ENCODE measurements around the gene CCDC3.
"Not testable (repeated sequence)": the region's sequence is repeated elsewhere in the genome, so short reads cannot be mapped to it uniquely, and the experiment has no call there.

Gene CCDC3

DNA sequence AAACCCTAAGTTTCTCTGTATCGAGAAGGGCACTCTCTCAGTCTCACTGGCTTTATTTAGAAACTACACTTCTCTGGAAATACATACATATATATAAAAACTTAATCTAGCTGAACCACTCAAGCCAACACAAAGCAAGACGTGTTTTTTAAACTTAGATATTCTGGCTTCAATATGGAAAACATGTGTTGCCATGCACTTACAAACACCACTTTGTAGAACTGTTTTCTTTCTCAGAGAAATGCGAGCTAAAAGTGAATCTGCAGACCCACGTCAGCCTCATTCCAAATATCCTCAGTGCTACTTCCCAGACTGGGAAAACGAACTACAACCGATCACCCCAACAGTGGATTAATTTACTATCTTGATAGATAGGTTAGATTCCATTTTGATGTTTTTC, 1.7 kb downstream of the CCDC3 start:
- DNase-seq = no peak

DNA sequence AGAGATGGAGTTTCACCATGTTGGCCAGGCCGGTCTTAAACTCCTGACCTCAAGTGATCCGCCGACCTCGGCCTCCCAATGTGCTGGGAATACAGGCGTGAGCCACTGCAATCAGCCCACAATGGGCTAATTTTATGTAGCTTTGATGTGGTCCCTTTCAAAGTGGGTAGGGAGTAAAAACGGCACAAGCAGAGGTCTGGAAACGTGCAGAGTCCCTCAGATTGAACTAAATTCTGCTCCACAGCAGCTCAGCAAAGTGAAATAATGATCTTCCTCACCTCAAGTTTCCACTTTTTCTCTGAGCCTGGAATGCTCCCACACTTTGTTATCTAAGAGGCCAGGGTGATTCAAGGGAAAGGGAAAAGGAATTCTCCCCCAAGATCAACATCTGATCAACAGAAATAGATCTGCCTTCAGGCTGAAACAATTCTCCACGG, 6.1 kb downstream of the CCDC3 start:
- no peak for DNase-seq

DNA sequence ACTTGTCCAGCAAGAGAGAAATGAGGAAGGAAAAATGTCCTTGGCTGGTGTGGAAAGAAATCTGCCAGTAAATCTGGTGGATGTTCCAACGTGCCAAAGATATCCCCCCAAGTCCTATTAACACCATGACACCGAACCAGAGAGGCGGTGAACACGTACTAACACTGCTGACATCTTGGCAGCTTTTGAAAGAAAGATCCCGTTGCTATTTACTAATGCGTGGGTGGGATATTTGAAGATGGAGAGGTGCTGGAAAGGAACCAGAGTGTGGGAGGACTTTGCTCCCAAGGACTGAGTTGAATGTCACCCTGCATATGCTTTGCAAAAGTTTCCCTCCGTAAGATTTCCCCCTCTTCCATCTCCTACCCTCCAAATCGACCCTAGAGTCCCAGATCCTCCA, 7.9 kb downstream of the CCDC3 start:
- DNase-seq = no peak

DNA sequence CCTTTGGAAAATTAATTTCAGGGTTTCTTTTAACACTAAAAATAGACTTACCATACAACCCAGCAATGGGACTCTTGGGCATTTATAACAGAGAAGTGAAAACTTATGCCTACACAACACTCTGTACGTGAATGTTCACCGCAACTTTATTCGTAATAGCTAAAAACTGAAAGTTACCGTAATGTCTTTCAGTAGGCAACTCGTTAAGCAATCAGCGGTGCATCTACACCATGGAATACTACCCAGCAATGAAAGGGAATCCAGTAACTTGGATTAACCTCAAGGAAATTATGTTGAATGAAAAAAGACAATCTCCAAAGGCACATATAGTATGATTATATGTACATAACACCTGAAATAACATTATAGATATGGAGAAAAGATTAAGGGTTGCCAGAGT, 16.2 kb downstream of the CCDC3 start:
- DNase-seq = no peak

DNA sequence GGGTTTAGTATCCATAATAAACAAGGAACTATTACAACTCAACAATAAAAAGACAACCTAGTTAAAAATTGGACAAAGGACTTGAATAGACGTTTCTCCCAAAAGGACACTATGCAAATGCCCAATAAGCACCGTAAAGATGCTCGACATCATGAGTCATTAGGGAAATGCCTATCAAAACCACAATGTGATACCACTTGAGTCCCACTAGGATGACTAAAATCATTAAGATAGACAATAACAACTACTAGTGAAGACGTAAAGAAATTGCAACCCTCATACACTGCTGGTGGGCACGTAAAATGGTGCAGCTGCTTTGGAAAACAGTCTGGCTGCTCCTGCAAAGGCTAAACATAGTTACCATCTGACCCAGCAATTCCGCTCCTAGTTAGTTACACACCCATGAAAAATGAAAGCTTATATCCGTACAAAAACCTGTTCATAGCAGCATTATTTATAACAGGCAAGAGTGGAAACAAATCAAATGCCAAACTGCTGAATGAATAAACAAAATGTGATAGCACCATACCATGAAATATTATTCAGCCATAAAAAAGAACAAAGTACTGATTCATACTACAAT, 17.3 kb downstream of the CCDC3 start:
- no peak for DNase-seq

DNA sequence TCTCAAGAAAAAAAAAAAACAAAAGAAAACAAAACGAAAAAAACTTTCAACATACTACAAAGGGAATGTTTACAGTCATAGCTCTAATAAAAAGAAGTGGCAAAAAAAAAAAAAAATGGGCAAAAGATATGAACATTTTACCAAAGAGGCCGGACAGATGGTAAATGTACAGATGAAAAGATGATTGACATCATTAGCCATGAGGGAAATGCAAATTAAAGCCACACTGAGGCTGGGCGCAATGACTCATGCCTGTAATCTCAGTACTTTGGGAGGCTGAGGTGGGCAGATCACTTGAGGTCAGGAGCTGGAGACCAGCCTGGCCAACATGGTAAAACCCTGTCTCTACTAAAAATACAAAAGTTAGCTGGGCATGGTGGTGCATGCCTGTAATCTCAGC, 17.9 kb downstream of the CCDC3 start:
- not testable (repeated sequence) for DNase-seq

DNA sequence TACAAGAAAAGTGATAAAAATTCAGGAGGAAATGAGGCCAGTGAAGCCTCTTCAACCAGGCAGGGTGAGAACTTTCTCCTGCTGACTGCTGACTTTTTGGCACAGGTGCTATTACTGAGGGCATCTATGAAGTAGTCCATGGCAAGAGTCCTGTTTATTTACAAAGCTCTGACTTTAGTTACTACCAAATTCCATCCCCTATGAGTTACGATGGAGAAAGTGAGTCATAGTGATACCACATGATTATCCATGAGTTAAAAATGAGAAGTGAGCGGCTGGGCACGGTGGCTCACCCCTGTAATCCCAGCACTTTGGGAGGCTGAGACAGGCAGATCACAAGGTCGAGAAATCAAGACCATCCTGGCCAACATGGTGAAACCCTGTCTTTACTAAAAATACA, 19.9 kb downstream of the CCDC3 start:
- no peak for DNase-seq

DNA sequence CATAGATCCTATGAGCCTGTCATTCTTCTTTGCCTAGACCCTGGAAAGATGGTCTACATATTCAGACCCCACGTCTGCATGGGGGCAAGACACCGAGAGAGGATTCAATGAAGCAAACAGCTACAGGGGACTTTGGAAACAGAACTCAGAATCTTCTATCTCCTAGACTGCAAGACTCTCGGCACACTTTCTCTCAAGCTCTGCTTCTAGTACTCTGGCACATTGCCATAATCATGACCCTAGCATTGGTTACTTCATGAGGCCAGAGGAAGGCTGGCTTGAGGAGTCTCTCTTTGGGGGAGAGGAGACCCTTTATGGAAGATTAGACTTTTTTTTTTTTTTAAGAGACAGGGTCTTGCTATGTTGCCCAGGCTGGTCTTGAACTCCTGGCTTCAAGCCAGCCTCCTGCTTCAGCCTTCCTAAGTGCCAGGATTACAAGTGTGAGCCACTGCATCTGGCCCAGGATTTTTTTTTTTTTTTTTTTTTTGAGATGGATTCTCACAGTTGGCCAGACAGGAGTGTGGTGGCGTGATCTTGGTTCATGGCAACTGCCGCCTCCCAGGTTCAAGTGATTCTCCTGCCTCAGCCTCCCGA, 20.7 kb downstream of the CCDC3 start:
- no peak for DNase-seq

DNA sequence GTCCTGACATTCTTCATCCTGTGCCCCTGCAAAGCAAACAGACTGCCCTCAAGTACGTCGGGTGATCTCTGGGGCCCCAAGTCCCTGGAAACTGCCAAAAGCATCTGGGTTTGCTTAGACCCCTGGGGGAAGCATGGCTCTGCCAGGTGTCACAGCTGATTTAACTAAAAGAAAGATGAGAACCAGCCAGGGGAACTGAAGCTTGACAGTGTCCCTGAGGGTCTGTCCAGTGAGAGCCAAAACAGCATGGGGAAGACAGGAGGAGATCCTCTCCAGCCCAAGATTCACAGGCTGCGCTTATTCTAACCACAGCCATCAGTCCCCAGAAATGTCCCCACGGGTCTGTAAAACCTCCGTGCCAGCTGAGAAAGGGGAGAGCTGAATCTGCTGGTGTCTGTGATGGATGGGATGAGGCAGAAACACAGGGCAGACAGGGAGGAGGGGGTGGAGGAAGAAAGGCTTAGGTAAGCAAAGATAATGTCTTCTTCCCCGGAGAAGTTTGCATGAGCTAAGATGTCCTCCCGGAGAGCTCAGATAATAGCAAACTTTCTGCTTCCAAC, 21.3 kb downstream of the CCDC3 start:
- DNase-seq = no peak

DNA sequence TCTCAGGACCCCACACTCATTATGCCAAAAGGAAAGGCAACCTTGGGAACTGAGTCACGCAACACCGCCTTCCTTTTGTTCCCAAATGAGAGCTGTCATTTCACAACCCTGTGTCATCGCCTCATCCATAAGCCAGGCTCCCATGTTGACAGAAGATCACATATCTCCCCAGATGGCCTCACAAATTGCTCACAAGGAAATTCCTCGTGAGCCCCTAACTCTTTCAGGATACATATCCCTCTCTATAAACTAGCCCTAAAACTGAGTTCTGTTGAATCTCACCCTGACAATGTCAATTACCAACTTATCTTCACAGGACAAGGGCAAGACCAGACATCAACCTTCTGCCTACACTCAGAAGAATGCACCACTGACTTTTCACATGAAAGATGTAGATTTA, 22.6 kb downstream of the CCDC3 start:
- DNase-seq = no peak

DNA sequence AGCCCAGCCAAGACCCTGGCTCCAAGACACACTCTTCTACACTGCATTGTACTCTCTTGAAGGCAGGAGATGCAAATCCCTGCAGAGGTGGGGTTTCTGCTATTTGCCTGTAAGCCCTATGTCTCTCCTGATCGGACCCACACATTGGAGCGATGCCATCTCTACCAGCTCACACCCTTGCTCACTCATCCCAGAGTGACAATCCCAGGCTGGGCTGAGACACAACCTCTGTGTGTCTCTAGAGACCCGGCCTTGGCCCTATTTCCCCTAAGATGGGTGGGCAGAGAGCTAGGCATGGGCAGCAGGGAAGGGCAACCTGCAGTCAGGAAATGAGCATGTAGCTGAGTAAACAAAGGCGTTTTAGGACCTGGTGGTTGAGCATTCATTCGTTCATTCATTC, 25.6 kb downstream of the CCDC3 start:
- no peak for DNase-seq

DNA sequence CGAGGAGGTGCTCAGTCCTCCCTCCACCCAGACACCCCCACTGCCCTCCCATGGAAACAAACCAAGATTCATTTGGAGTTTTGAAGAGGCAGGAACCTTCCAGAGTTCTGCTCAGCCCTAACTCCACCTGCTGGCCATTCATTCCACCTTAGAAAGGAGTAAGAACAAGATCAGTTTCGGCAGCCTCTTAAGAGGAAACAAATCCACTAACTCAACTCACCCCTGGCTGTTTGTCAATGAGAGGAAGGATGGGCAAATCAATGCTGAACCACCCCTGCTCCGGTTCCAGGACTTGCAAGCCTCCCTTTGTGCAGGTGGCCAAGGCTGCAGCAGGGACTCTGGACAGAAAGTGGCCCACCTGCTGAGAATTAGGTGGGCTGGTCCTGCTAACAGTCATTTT, 26.2 kb downstream of the CCDC3 start:
- no peak for DNase-seq

DNA sequence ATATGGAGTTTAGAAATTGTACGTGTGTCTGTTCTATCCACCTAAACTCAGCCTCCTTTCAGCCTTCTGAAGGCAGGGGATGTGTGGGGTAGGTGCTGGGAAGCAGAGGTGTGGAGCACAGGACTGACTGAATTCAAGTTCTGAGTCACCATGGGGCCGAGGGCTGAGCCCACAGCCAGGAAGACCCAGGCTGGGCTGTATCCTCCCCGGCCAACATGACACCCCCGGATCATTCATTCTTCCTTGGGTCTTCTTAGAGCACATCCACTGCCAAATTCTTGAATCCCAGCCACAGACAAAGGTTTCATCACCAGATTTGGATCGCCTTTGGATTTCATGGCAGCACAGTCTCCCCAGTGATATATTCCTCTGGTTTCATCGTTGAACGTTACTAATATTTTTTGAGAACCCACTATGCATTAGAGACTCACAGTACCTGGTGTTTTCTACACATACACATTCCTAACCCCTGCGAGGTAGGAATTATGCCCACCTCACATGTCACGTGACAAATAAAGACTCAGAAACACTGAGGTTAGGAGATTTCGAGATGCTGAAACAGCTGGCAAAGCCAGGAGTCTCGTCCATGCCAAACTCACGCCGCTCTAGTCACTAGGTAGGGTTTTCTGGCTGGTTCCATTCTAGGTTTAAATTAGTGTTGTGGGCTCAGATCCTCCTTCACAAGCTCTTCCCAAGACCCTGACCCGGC, 26.9 kb downstream of the CCDC3 start:
- no peak for DNase-seq

DNA sequence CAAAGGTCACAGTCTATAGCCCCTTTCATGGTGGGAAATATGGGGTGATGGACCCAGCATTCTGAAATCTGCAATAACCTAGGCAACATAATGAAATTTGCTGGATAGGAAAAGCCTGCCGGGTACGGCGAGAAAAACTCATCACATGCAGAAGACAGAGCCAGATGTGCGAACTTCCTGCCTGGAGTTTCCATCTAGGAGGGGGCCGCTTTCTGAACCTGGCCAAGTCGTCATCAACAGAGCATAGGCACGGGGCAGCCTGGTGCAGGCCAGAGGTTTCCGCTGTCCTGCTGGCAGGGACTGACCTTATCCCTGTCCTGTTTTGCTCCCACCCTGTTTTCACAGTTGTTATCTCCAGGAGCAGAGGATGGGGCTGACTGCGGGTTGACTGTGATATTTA, 27.4 kb downstream of the CCDC3 start:
- DNase-seq = no peak

DNA sequence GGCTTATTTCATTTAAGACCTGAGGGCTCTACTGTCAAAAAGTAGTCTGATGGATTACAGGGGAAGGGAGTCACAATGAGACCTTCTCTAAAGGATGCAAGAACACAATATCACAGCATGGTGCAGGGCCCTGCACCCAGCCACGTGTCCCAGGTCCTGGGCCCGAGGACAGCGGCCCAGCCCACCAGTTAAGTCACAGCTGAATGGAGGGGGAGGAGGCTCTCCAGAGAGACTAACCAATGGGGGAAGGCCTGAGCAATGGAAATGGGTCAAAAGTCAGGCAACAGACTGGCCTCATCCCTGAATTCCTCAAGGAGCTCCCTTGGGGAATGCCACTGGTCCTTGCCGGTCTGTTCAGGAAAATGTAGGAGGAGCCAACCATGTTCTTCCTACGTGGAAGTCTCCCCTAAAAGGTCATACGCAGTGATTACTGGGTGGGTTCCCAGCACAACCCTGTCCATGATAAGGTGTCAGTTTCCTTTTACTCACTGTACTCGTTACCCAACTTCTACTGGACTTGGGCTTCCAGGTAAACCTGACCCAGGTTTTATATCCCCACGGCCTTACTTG, 28.3 kb downstream of the CCDC3 start:
- DNase-seq = no peak

DNA sequence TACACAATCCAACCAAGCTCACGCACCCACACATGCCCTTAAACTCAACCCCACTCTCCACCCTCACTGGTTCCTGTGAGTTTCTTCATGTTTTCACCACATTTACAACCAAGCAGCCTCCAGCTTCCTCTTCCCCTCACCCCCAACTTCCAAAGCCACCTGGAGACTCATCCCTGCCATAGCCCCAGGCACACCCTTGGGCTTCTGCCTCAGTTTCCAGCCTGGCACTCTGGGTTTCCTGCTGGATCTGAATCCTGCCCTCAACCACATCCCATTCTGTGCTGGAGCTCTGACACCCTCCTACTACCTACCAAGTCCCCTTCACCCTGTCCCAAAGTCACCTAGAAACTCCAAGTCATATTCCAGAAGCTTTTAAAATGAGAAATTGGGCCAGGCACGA, 29.4 kb downstream of the CCDC3 start:
- no peak for DNase-seq

DNA sequence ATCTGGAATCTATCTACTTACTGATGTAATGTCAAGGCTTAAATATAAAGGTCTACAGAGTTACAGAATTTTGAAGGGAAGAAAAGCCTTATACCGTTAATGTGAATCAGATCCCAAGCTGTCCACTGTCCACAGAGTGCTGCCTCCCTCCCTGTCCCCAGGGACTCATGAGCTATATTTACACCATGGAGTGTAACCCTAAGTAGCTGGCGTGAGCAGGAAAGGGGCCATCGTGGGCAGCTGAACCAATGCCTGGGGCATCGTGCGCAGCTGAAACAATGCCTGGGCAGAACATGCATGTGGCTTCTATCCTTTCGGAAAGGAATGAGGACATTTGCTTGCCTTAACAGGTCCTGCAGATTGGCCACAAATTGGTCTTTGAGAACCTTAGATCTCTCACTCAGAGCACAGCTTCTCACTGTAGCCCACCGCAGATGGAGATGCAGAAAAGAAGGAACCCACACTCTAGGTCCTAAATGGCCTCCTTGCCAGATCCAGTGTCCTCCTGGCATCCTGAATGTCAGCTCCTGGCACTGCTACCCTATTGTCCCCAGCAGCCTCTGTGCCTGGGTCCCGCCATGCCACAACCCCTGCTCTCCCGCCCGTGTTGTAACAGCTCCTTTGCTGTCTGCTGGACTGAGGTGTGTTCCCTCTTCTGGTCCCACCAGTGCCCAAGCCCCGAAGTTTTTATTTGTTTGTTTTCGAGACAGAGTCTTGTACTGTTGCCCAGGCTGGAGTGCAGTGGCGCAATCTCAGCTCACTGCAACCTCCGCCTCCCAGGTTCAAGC, 30.3 kb downstream of the CCDC3 start:
- no peak for DNase-seq

DNA sequence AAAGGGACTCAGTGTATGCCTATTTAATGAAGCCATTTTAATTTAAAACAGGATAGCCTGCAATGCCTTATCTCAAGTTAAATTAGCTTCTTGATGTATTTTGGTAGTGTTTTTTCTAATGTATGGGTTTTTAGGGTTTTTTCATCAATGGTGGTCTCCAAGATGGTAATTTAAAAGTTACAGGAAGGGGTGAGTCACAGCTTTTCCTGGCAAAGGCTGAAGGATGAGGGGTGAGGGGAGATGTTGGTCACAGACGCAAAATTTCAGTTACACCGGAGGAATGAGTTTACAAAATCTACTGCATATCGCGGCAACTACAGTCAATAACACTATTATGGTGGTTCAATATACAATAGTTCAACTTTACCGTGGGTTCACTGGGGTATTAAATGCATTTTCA, 31.6 kb downstream of the CCDC3 start:
- DNase-seq = no peak

DNA sequence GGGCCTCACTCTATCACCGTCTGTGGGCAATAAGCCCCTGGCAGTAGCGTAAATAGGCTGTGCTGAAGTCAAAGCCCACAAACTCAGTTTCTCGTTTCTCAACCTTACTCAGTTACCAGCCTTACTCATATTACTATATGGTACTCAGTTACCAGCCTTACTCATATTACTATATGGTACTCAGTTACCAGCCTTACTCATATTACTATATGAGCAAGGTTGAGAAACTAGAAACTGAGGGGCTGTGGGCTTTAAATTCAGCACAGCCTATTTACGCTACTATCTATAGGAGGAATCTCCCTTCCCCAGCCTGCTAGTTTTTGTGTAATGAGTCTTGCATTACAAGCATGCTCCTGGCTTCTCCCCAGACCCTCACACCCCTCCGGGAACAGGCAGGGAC, 35.4 kb downstream of the CCDC3 start:
- no peak for DNase-seq

DNA sequence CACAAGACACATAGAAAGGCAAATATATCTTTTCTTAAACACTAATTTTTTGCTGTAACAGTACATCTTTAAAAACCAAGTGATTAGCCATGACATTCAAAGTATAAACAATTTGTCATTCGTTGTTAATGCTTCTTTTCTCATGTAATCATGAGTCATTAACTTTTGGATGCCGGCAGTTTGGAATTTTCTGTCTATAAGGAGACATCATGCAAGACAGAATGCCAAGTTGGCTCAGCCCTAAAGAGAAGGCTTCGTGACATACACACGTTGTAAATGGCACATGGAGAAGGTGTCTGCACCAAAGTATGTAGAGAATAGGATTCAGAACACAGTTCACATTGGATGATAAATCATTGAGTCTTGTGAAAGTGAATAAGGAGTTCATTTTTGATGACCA, 35.9 kb downstream of the CCDC3 start:
- DNase-seq = no peak

DNA sequence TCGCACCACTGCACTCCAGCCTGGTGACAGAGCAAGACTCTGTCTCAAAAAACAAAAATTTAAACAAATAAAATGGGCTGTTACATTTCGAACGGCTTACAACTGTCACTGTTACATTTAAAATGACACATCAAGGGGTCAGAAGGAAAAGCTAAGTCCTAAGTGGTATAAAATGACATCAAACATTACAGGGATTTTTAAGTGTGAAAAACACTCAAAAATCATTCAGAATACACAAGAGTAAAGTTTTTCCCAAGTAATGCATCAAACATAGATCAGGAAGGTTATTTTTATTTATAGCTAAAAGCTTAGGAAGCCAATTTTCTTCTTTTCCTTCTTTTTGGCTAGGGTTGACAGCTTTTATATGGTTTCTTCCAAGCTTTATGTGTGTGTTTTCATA, 39.0 kb downstream of the CCDC3 start:
- no peak for DNase-seq

DNA sequence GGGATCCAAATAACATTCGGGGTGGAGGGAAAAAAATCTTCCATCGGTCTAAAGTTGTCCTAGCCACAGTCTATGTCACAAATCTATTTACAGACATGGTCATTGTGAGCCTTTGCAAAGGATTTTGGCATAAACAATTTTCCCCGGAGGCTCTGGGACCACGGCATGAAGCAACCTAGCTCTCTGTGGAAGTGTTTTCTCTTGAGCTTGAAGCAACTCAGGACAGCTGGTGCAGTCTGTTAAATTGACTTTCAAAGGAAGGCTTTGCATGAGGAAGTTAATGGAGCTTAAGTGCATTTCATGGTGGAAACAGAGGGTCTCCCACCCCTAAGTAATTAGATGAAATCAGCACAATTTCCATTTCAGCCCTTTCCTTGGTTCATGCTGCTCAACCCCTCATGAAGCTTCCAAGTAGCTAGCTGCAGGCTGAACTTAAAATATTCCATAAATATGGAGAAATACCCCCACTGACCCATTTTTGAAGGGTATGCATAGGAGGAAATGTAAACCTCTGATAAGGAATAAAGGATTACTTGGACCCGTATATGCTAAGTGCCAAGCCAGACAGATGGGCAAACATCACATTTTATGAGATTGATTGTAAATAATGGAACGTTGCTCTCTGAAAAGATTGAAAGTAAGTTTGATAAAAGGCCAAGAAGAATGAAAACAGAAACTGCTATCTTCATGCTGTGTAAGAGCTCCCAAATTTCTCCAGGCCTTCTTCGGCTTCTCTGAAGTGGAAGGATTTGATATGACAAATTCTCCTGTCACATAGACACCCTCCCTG, 39.9 kb downstream of the CCDC3 start:
- DNase-seq = no peak
